ENCODE results near the gene UGDH.

The UGDH gene

DNA sequence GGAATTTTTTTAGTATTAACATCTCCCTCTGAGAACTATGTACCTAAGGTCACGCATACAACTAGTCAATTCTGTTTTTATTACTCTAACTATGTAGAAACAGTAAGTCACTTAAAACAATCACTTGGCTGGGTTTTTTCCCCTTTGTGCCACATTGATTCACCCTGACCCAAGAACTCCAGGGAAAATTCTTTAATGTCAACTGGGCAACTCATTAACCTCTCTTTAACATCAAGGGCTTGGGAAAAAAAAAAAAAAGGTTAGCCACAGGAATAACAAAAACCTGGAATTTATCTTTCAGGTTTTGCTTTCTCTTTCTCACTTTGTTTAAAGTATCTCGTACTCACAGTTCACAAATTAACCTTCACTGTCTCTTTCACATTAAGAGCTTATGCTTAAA lies 76.6 kb downstream of the UGDH start:
- DNase-seq, result no peak

Measured in T1000 (cell line).